Neuronal stem cell (in vitro differentiated cells): ENCODE results near the gene SMAD5.

Source experiments
- DNase-seq: peaks from one replicate; pipeline ENCODE4 v3.0.0-alpha.2; 2013; ENCODE audit warnings: low spot score
- H2AFZ ChIP-seq: one replicate; pipeline ENCODE4 v1.6.1; 2013; ENCODE audit warnings: mild to moderate bottlenecking, low read length, inconsistent platforms
- H2AK5ac ChIP-seq: 2 replicates; pipeline ENCODE4 v1.6.1; 2013; ENCODE audit warnings: low read depth, mild to moderate bottlenecking, inconsistent platforms, low read length, moderate library complexity, mixed read lengths
- H2BK120ac ChIP-seq: 2 replicates; pipeline ENCODE4 v1.6.1; 2013; ENCODE audit warnings: low read depth, mild to moderate bottlenecking, inconsistent platforms, low read length, moderate library complexity, mixed read lengths
- H2BK12ac ChIP-seq: one replicate; pipeline ENCODE4 v1.6.1; 2013; ENCODE audit warnings: low read length, inconsistent platforms
- H2BK15ac ChIP-seq: 2 replicates; pipeline ENCODE4 v1.6.1; 2013; ENCODE audit warnings: mild to moderate bottlenecking, low read length, inconsistent platforms, mixed read lengths
- H2BK5ac ChIP-seq: one replicate; pipeline ENCODE4 v1.6.1; 2013; ENCODE audit warnings: inconsistent platforms, mild to moderate bottlenecking, low read length, moderate library complexity
- H3K14ac ChIP-seq: one replicate; pipeline ENCODE4 v1.6.1; 2013; ENCODE audit warnings: low read length, inconsistent platforms
- H3K18ac ChIP-seq: 2 replicates; pipeline ENCODE4 v1.6.1; 2013; ENCODE audit warnings: low read length, inconsistent platforms
- H3K23ac ChIP-seq: 2 replicates; pipeline ENCODE4 v1.6.1; 2013; ENCODE audit warnings: low read depth, mild to moderate bottlenecking, mixed read lengths, low read length, inconsistent platforms; ENCODE audit not compliant: poor library complexity
- H3K27ac ChIP-seq: replicated peaks from 3 replicates; pipeline ENCODE4 v1.5.1; 2013; ENCODE audit warnings: low read length, inconsistent platforms
- H3K27me3 ChIP-seq, 3 experiments: 2 replicates each; pipeline ENCODE4 v1.6.1; 2013; ENCODE audit warnings: low read length in 3 of 3, mild to moderate bottlenecking in 2 of 3, inconsistent platforms in 1 of 3, low read depth in 1 of 3, mixed read lengths in 1 of 3, moderate library complexity in 1 of 3; ENCODE audit not compliant: control insufficient read depth in 3 of 3, insufficient read depth in 3 of 3
- H3K36me3 ChIP-seq, 2 donors: replicated peaks in 1 of 2; 2 replicates each; pipeline ENCODE4 v1.6.1; 2013; ENCODE audit warnings: low read length in 2 of 2; ENCODE audit not compliant: control insufficient read depth in 2 of 2, insufficient read depth in 2 of 2
- H3K4ac ChIP-seq: 2 replicates; pipeline ENCODE4 v1.6.1; 2013; ENCODE audit warnings: inconsistent platforms, mild to moderate bottlenecking, low read length, moderate library complexity
- H3K4me1 ChIP-seq, 2 donors: 1 replicate in 1 of 2; 2 replicates in 1 of 2; pipeline ENCODE4 v1.6.1; 2013; ENCODE audit warnings: low read length in 2 of 2, low read depth in 1 of 2; ENCODE audit not compliant: control insufficient read depth in 2 of 2, insufficient read depth in 1 of 2
- H3K4me2 ChIP-seq: one replicate; pipeline ENCODE4 v1.6.1; 2013; ENCODE audit warnings: mild to moderate bottlenecking, low read length, inconsistent platforms; ENCODE audit not compliant: insufficient read depth, poor library complexity, severe bottlenecking
- H3K4me3 ChIP-seq, 2 donors: 2 replicates each; pipeline ENCODE4 v1.5.1; 2013; ENCODE audit warnings: low read length in 2 of 2, mild to moderate bottlenecking in 2 of 2, inconsistent platforms in 1 of 2, moderate library complexity in 1 of 2
- H3K79me1 ChIP-seq: one replicate; pipeline ENCODE4 v1.6.1; 2013; ENCODE audit warnings: low read depth, mild to moderate bottlenecking, inconsistent platforms, low read length, moderate library complexity
- H3K9ac ChIP-seq: one replicate; pipeline ENCODE4 v1.6.1; 2013; ENCODE audit warnings: mild to moderate bottlenecking, low read depth, low read length, inconsistent platforms; ENCODE audit not compliant: poor library complexity
- H3K9me3 ChIP-seq, 2 donors: replicated peaks in 1 of 2; 2 replicates each; pipeline versions ENCODE3 to v1.6.1; 2013; ENCODE audit warnings: low read length in 2 of 2, mild to moderate bottlenecking in 2 of 2, inconsistent platforms in 1 of 2, low read depth in 1 of 2, mixed read lengths in 1 of 2, moderate library complexity in 1 of 2; ENCODE audit not compliant: control insufficient read depth in 2 of 2, insufficient read depth in 1 of 2
- H4K8ac ChIP-seq: one replicate; pipeline ENCODE4 v1.6.1; 2013; ENCODE audit warnings: low read depth, mild to moderate bottlenecking, inconsistent platforms, low read length, moderate library complexity
- H4K91ac ChIP-seq: one replicate; pipeline ENCODE4 v1.6.1; 2013; ENCODE audit warnings: low read length, low read depth, mild to moderate bottlenecking, inconsistent platforms; ENCODE audit not compliant: poor library complexity
- WGBS, 2 donors: extraction: QIAGEN DNeasy Blood & Tissue Kit; methylation state at CpG; one replicate each; pipeline ENCODE4 v1.1.7; 2013; ENCODE audit warnings: missing lambda C conversion rate in 2 of 2, mixed read lengths in 1 of 2; ENCODE audit not compliant: insufficient read length in 2 of 2, insufficient replicate concordance in 1 of 2; ENCODE audit errors: extremely low coverage in 2 of 2; 5-methylcytosine and 5-hydroxymethylcytosine counted together

The SMAD5 gene

DNA sequence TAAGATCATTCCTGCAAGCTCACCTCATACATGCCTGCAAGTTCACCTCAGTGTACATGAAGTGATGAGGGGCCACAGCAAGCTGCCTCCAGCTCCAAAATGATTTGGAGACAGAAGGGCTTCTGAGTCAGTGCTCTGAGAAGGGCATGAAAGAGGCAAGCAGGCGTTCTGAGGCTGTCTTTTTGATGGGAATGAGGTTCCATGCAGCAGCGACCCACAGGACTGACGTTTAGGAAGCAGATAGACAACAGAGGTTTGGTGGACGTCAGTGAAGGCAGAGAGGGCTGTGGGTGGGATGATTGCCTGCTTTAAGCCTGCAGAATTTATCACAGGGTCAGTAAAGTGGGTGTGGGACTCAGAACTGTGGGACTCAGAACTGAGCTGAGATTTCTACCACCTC, 69.2 kb downstream of the SMAD5 start:
- Histone ChIP-seq H2BK120ac (peak overlapping the region; percentile 87), H2BK5ac (no peak overlapping the region), H3K36me3 (no peaks in the 10 kb centered on the region), H2BK12ac (peak overlapping the region; percentile 30), H3K9me3 (peaks cover 0 to 2% of the 10 kb centered on the region in 2 donors), H3K27ac (peak overlapping the region; percentile 11), H4K91ac (peak overlapping the region; percentile 65), H2AK5ac (no peak overlapping the region), H3K79me1 (no peaks in the 10 kb centered on the region), H3K27me3 (peaks cover 0 to 37% (median 0%) of the 10 kb centered on the region in 3 experiments), H4K8ac (no peak overlapping the region), H2AFZ (no peak overlapping the region), H2BK15ac (peak overlapping the region; percentile 54), H3K4me1 (peaks cover 2 to 12% of the 10 kb centered on the region in 2 donors), H3K9ac (peak overlapping the region; percentile 39), H3K23ac (peak overlapping the region; percentile 7), H3K4me3 (no peak overlapping the region), H3K18ac (peak overlapping the region; percentile 71), H3K4ac (no peak overlapping the region), H3K14ac (no peak overlapping the region), H3K4me2 (no peak overlapping the region)
- no peak for DNase-seq
- no CpG with 5 or more reads among the region's 4 CpGs for WGBS, 2 donors

DNA sequence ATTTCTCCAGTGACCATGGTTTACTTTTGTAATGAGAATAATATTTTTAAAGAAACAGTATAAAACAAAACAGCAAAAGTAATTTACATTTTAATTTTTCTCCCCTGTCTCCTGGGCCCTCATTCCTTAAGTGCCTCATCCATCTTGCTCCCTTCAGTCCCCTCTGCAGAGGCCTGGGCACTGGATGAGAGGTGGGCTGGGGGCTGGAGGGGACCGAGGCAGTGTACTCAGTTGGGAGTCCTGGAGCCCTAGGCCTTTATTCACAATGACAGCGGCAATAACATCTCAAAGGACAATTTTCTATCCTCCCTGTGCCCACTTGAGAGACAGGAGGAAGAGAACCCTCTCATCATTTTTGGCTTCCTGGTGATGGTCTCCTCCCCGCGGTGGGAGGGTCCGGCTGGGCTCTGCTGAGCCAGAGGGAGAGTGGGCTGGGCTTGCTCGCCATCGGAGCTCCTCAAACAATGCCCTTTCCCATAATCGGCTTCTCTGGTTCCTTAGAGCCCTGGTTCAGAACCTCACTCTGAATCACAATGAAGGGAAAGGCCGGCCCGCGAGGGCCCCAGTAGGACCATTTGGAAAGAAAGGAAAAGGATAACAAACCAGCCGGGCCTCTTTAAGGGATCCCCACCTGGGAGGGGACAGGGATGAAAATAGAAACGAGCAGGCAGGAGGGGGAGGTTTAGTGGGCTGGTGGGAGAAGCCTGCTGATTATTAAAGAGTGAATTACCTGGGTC, 70.0 kb downstream of the SMAD5 start:
- Histone ChIP-seq H3K27me3 (peaks cover 0 to 37% (median 0%) of the 10 kb centered on the region in 3 experiments), H3K14ac (no peak overlapping the region), H2BK5ac (no peak overlapping the region), H3K23ac (no peak overlapping the region), H2BK120ac (no peak overlapping the region), H2AFZ (peak overlapping the region; percentile 96), H2AK5ac (no peak overlapping the region), H3K18ac (peak overlapping the region; percentile 78), H3K36me3 (no peaks in the 10 kb centered on the region), H4K8ac (no peak overlapping the region), H3K79me1 (no peaks in the 10 kb centered on the region), H3K4ac (no peak overlapping the region), H4K91ac (no peak overlapping the region), H3K27ac (peak overlapping the region; percentile 62), H2BK12ac (no peak overlapping the region), H3K4me3 (peak overlapping the region in 1 of 2 donors; percentile 32), H3K9me3 (peaks cover 0 to 2% of the 10 kb centered on the region in 2 donors), H3K4me1 (peaks cover 2 to 12% of the 10 kb centered on the region in 2 donors), H3K9ac (no peak overlapping the region), H2BK15ac (no peak overlapping the region), H3K4me2 (peak overlapping the region; percentile 45)
- peak; percentile 42 for DNase-seq
- no CpG with 5 or more reads among the region's 13 CpGs for WGBS, 2 donors

DNA sequence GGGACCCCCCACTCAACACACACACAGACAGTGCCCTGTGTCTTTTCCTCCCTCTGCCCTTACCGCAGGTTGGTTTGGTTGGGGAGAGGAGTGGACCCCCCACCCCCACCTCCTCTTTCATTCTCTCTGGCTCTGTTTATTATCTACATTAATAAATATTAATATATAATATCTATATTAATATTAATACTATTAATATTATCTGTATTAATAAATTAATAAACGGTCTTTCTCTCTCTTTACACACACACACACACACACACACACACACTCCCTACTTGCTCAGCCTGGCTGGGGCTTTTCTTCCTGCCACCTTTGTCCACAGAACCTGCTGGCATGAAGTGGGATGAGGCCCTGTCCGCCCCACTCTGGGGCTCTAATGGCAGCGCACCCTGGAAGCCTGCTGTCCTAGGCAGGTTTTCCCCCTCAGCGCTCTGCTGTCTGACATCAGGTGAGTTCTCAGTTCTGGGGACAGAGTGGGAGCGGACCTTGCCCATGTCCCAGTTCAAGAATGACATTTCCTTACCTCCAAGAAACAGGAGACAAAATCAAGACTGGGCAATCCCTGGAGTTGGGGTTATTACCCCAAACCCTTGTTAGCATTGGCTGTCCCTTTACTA, 70.8 kb downstream of the SMAD5 start:
- H3K79me1 ChIP-seq, result no peaks in the 10 kb centered on the region

DNA sequence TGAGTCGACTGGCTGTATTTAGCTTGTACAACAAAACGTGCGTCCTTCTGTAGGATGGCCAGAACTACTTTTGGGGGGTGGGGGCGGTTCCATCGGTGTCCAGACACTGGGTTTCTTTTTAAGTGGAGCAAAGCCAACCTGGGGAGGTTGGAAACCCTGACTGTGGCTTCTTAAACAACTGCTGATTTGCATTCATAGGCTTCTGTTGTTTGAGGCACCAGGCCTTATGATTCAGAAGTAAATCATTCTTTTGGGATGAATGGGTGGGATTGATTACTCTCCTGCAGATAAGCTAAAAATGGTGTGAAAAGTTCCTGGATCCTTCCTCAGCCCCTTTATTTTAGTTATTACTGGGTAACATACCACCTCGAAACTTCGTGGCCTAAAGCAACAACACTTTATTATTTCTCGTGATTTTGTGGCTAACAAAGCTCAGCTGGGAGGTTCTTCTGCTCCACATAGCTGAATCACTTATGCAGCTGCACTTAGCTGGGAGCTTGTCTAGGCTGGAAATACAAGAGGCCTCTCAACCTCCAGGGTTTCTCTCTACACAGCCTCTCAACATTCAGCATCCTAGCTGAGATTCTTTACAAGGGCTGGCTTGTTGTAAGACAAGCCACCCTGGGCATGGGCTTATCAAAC, 72.5 kb downstream of the SMAD5 start:
- no peak overlapping the region for H3K9ac ChIP-seq
- no peak overlapping the region for H3K14ac ChIP-seq
- H2AFZ ChIP-seq, result no peak overlapping the region
- H3K36me3 ChIP-seq, result no peaks in the 10 kb centered on the region
- no peak overlapping the region for H3K4me2 ChIP-seq
- no peak overlapping the region for H2BK12ac ChIP-seq
- no peak overlapping the region for H4K91ac ChIP-seq
- no peaks in the 10 kb centered on the region for H3K79me1 ChIP-seq
- no peak overlapping the region for H3K18ac ChIP-seq
- no peak overlapping the region for H2BK120ac ChIP-seq
- no peak for DNase-seq
- H3K4me3 ChIP-seq, result no peak overlapping the region
- H3K9me3 ChIP-seq, result peaks cover 0 to 2% of the 10 kb centered on the region in 2 donors
- H3K4me1 ChIP-seq, result peaks cover 2 to 12% of the 10 kb centered on the region in 2 donors
- H3K23ac ChIP-seq, result no peak overlapping the region
- peaks cover 0 to 32% (median 0%) of the 10 kb centered on the region in 3 experiments for H3K27me3 ChIP-seq
- H2BK15ac ChIP-seq, result no peak overlapping the region
- WGBS, 2 donors, result no CpG with 5 or more reads among the region's 8 CpGs
- H3K4ac ChIP-seq, result no peak overlapping the region
- H3K27ac ChIP-seq, result no peak overlapping the region
- H2AK5ac ChIP-seq, result no peak overlapping the region
- no peak overlapping the region for H4K8ac ChIP-seq
- H2BK5ac ChIP-seq, result no peak overlapping the region

More for the DNA sequence above, 70.8 kb downstream of the SMAD5 start:
- no peak overlapping the region for H3K14ac ChIP-seq
- H2BK120ac ChIP-seq, result no peak overlapping the region
- H4K91ac ChIP-seq, result no peak overlapping the region
- H3K4ac ChIP-seq, result no peak overlapping the region
- peak overlapping the region; percentile 96 for H2AFZ ChIP-seq
- H2BK12ac ChIP-seq, result no peak overlapping the region
- no peak overlapping the region for H2BK5ac ChIP-seq
- peak overlapping the region; percentile 45 for H3K4me2 ChIP-seq
- peaks cover 0 to 33% (median 0%) of the 10 kb centered on the region in 3 experiments for H3K27me3 ChIP-seq
- peak overlapping the region; percentile 62 for H3K27ac ChIP-seq
- peak overlapping the region; percentile 6 for H3K18ac ChIP-seq
- no CpG with 5 or more reads among the region's 6 CpGs for WGBS, 2 donors
- H3K36me3 ChIP-seq, result no peaks in the 10 kb centered on the region
- H4K8ac ChIP-seq, result no peak overlapping the region
- peak overlapping the region in 1 of 2 donors; percentile 32 for H3K4me3 ChIP-seq
- H3K4me1 ChIP-seq, result peaks cover 2 to 12% of the 10 kb centered on the region in 2 donors
- no peak overlapping the region for H2BK15ac ChIP-seq
- no peak overlapping the region for H3K9ac ChIP-seq
- H3K9me3 ChIP-seq, result peaks cover 0 to 2% of the 10 kb centered on the region in 2 donors
- H3K23ac ChIP-seq, result no peak overlapping the region
- DNase-seq, result no peak
- no peak overlapping the region for H2AK5ac ChIP-seq
